ENCODE results near the gene VAV3.

DNA sequence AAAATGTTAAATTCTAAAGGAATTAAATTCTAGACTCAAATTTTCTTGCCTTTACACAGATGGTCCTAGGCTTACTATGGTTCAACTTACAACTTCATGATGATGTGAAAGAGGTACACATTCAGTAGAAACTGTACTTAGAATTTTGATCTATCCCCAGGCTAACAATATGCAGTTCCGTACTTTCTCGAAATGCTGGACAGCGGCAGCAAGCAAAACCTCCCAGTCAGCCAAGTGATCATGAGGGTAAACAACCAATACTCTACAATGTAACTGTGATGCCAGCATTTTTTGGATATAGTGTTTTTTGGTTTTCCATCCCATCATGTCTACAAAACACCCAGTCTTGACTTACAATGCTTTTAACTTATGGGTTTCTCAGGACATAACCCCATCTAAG lies 25.7 kb downstream of the VAV3 start:
- TF ChIP-seq EZH2 (IDR thresholded peaks at IDR 0.05; ENCODE audit: insufficient read depth, poor library complexity, severe bottlenecking): no peak
- no peak for TF ChIP-seq EZH2phosphoT487 (IDR thresholded peaks at IDR 0.05; ENCODE audit: insufficient read depth, low read depth)
